AG08395 (cell line): ENCODE results near the gene DNAJB12.

Source experiments
- DNase-seq: peaks from one replicate; pipeline ENCODE4 v3.0.0; 2012; ENCODE audit warnings: mixed read lengths, low spot score

The DNAJB12 gene

DNA sequence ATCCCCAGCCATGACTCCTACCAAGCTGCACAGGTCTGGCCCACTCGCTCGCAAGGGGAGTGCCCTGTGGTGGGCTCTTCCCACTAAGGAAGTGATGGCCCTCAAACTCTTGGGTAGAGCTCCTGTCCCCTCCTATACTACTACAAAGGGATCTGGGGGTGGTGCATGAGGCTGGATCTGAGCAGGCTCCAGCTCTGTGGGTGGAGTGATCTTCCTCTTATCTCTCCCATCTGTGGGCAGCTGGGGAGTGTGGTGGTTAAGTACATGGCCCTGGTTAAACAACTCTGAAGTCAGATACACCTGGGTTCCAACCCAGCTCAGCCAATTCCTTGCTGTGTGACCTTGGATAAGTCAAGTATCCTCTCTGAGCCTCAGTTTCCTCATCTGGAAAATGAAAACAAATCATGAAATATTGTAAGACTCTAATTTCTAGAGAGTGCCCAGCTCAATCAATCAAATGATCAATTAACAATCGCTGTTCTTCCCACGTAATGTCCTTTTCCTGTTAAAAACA is 63.6 kb downstream of the DNAJB12 start:
- no peak for DNase-seq

DNA sequence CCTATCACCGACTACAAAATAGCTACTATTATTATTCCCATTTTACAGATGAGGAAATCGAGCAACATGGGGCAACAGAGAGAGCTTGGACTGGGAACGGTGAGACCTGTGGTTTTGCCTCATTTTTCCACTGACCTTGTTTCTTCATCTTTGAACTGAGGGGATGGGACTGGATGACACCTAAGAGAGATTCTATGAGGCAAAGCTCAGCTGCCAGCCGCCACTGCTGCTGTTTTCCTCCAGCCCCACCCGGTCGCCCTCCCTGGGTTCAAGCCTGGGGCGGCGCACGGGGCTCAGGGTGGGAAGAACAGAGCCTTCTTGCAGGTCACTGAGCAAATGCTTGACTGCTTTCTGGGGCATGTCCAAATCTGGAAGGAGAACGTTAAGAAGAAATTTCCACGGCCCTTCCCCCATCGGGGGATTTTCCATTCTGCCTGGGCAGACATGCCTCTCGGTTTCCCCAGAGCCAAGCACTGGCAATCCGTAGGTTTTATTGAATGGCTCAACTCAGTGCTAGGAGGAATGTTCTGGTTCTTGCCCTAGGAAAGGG is 68.7 kb downstream of the DNAJB12 start:
- DNase-seq, result no peak

GRCh38 chr10:72283131-72283530 is 71.6 kb downstream of the DNAJB12 start:
- no peak for DNase-seq
